ENCODE results near the gene CHST4.
"Not testable (repeated sequence)": the region's sequence is repeated elsewhere in the genome, so short reads cannot be mapped to it uniquely, and the experiment has no call there.

Gene CHST4

DNA sequence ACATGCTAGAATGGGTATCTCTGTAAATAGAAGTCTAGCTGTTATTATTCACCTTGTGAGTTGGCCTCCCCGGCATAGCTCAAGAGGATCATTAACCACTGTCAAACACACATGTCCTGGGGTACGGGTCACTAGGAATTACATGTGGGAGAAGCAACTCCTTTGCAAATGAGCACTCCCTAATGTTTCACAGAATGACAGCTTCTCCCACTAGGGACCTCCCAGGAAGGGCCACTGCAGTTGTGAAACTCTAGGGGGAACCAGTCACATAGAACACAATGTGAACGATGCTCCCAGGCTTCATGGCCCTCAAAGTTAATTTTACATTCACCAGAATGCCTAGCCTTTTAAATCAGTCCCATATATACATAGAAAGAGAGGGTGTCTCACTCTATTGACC is 24.7 kb upstream of the CHST4 start:
- Mint-ChIP-seq H3K27ac (no peak overlapping the region), H3K36me3 (peaks cover 2% of the 10 kb centered on the region), H3K4me1 (no peaks in the 10 kb centered on the region), H3K4me3 (no peak overlapping the region), H3K27me3 (peaks cover 15% of the 10 kb centered on the region), H3K9me3 (no peaks in the 10 kb centered on the region)
- ATAC-seq (ENCODE audit: low read depth): no peak
- DNase-seq (ENCODE audit: low spot score in 2 of 2): no peak

DNA sequence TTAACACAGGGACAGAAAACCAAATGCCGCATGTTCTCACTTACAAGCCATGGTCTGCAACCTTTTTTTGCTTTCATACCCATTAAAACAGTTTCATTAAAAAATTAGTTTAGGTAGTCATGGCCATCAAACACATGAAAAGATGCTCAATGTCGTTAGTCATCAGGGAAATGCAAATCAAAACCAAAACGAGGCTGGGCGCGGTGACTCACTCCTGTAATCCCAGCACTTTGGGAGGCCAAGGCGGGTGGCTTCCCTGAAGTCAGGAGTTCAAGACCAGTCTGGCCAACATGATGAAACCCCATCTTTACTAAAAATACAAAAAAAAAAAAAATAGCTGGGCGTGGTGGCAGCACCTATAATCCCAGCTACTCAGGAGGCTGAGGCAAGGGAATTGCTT is 22.2 kb upstream of the CHST4 start:
- H3K4me3 Mint-ChIP-seq; H3K9me3 Mint-ChIP-seq; H3K27ac Mint-ChIP-seq; H3K36me3 Mint-ChIP-seq; ATAC-seq (ENCODE audit: low read depth); DNase-seq (ENCODE audit: low spot score in 2 of 2); H3K4me1 Mint-ChIP-seq: not testable (repeated sequence)
- peaks cover 13% of the 10 kb centered on the region for H3K27me3 Mint-ChIP-seq

DNA sequence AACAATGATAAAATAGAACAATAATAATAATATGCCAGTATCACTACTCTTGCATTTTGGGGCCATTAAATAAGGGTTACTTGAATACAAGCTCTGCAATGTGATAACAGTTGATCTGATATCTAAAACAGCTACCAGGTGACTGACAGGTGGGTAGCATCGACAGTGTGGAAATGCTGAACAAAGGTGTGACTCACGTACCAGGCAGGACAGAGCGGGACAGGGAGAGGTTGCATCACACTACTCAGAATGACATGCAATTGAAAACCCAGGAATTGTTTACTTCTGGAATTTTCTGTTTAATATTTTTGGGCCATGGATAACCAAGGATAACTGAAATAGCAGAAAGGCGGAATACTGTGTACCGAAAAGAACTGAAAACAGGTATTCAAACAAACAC is 21.3 kb upstream of the CHST4 start:
- DNase-seq (ENCODE audit: low spot score in 2 of 2) (no peak), ATAC-seq (ENCODE audit: low read depth) (no peak)
- H3K27me3 Mint-ChIP-seq: peaks cover 15% of the 10 kb centered on the region
- no peak overlapping the region for H3K4me3 Mint-ChIP-seq
- no peak overlapping the region for H3K27ac Mint-ChIP-seq
- H3K4me1 Mint-ChIP-seq: no peaks in the 10 kb centered on the region
- H3K9me3 Mint-ChIP-seq: no peaks in the 10 kb centered on the region
- no peaks in the 10 kb centered on the region for H3K36me3 Mint-ChIP-seq

DNA sequence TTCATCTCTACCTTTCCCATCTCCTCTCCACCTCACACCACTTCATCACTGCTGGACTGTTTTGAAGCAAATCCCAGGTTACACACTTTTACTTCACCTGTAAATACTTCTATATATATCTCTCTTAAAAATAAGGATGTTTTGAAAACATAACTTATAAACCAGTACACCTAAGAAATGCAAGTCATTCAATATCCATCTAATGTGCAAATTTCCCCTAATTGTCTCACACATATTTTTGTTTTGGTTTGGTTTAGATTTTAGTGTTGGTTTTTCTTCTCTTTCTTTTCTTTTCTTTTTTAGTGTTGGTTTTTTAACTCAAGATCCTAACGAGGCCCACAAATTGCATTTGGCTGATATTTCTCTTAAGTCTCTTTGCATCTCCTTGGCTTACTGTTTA is 19.2 kb upstream of the CHST4 start:
- Mint-ChIP-seq H3K27me3 (peaks cover 11% of the 10 kb centered on the region), H3K9me3 (no peaks in the 10 kb centered on the region), H3K27ac (no peak overlapping the region)

DNA sequence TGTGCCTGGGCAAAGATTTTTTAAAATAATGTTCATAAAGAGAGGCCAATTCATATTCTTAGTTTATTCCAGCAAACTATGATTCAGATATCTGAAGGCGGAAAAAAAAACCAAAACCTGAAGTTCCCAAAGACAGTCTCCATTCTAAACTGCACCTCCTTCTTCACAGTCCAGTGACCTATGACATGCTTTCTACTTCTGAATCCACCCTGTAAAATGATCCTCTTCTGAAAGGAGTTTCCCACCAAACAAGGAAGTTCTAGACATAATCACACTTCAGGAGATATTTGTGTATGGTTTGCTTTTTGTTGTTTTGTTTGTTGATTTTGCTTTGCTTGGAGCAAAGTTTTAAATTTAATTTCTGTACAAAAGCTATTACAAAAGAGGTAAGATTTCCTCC is 12.9 kb upstream of the CHST4 start:
- peaks cover 15% of the 10 kb centered on the region for H3K27me3 Mint-ChIP-seq
- no peak for ATAC-seq (ENCODE audit: low read depth)
- no peaks in the 10 kb centered on the region for H3K9me3 Mint-ChIP-seq
- H3K36me3 Mint-ChIP-seq: peaks cover 3% of the 10 kb centered on the region
- H3K27ac Mint-ChIP-seq: no peak overlapping the region
- no peaks in the 10 kb centered on the region for H3K4me1 Mint-ChIP-seq
- no peak overlapping the region for H3K4me3 Mint-ChIP-seq
- no peak for DNase-seq (ENCODE audit: low spot score in 2 of 2)

More for the DNA sequence above, 19.2 kb upstream of the CHST4 start:
- no peak for ATAC-seq (ENCODE audit: low read depth)
- DNase-seq (ENCODE audit: low spot score in 2 of 2): no peak
- Mint-ChIP-seq H3K36me3 (no peaks in the 10 kb centered on the region), H3K4me3 (no peak overlapping the region), H3K4me1 (no peaks in the 10 kb centered on the region)

DNA sequence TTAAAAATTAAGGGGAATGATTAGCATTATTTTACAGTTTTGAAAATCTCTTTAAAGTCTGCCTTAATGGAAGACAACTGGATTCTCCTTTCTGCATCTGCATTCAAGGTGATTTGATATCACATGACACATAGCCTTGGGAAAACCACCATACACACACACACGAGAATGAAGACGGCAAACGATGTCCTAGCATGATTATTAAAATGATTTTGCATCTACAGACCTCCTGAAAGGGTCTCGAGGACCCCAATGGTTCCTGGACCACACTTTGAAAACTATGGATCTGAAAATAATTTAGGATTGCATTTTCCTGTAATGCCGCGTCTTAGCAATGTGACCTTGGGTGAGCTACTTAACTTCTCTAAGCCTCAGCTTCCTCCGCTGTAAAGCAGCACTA is 11.8 kb upstream of the CHST4 start:
- Mint-ChIP-seq H3K27me3 (peaks cover 15% of the 10 kb centered on the region), H3K4me3 (no peak overlapping the region), H3K36me3 (peaks cover 3% of the 10 kb centered on the region), H3K9me3 (no peaks in the 10 kb centered on the region), H3K27ac (no peak overlapping the region), H3K4me1 (no peaks in the 10 kb centered on the region)
- DNase-seq (ENCODE audit: low spot score in 2 of 2) (no peak), ATAC-seq (ENCODE audit: low read depth) (no peak)

DNA sequence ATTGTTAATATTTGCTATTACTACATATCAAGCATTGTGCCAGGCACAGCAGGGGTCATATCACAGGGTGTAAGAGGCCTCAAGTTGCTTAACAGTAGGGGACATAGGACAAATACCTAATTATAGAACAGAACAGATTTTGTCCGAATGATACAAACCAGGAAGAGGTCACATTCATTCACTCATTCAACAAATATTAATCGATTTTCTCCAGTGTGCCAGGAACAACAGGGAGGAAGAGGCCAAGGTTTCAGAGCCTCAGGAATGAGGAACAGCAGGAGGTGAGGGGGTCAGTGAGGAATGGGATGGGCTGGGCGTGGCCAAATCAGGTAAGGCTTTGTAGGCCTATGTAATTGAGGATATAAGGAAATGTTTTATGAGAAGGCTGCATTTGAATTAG is 11.2 kb upstream of the CHST4 start:
- no peak overlapping the region for H3K27ac Mint-ChIP-seq
- no peaks in the 10 kb centered on the region for H3K4me1 Mint-ChIP-seq
- H3K36me3 Mint-ChIP-seq: peaks cover 3% of the 10 kb centered on the region
- H3K4me3 Mint-ChIP-seq: no peak overlapping the region
- ATAC-seq (ENCODE audit: low read depth) (no peak), DNase-seq (ENCODE audit: low spot score in 2 of 2) (no peak)
- H3K27me3 Mint-ChIP-seq: peaks cover 13% of the 10 kb centered on the region
- H3K9me3 Mint-ChIP-seq: no peaks in the 10 kb centered on the region

DNA sequence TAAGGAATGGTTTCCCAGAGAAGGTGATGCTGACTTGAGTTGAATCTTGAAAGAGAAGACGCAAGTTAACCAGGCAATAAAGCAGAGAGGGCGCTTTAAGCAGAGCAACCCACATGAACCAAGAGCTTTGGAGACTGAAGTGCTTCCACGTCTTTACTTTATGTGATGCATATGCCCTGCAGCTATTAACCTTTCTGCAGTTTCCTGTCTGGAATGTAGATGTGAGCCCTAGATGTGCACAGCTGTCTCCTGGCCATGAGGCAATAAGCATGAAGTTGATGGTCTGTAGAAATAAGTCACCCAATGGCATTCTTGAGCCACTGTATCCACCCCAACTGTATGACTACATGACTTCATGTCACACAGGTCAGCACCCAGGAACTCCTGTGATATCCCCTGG is 5.7 kb upstream of the CHST4 start:
- Mint-ChIP-seq H3K4me3 (no peak overlapping the region), H3K27me3 (peaks cover 14% of the 10 kb centered on the region), H3K9me3 (no peaks in the 10 kb centered on the region), H3K36me3 (no peaks in the 10 kb centered on the region), H3K27ac (no peak overlapping the region), H3K4me1 (no peaks in the 10 kb centered on the region)
- DNase-seq (ENCODE audit: low spot score in 2 of 2): no peak
- ATAC-seq (ENCODE audit: low read depth): no peak

DNA sequence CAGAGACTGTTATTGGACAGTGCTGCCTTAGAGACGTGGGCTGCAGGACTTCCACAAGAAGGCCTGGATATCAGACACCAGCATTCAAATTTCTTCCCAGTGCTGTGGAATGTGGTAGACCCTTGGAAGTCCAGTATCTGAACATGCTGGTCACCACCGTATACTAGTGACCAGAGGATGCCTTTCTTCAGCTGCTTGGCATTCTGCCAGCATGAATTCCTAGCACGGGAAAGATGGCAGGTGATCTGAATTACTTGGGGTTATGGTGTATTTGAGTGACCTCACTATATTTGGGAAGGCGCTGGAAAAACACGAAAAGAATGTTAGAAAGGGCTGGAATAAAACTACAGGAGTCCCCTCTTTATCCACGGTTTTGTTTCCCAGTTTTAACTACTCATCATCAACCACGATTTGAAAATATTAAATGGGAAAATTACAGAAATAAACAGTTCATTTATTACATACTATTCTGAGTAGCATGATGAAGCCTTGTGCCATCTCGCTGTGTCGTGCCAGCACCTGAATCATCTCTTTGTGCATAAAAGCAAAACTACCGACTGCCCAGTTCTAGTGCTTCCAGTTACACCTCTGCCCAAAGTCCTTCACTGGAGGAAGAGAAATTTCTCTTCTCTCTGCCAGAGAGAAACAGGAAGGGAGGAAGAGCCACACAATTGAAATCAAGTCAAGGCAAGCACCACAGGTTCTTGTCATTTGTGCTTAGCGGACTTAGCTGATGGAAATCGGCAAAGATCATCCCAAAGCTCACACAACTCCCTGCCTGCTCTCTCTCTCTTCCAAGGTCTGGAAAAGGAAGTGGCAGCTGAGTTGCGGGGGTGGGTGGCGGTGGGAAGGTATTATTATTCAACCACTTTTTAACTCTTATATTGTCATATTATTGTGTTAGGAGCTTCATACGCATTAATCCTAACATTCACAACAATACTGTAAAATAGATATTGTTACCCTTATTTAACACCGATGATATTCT is 1.4 kb upstream of the CHST4 start:
- H3K27me3 Mint-ChIP-seq: peaks cover 18% of the 10 kb centered on the region
- H3K4me3 Mint-ChIP-seq: no peak overlapping the region
- DNase-seq (ENCODE audit: low spot score in 2 of 2) (no peak), ATAC-seq (ENCODE audit: low read depth) (no peak)
- no peak overlapping the region for H3K27ac Mint-ChIP-seq
- H3K36me3 Mint-ChIP-seq: no peaks in the 10 kb centered on the region
- no peaks in the 10 kb centered on the region for H3K9me3 Mint-ChIP-seq
- H3K4me1 Mint-ChIP-seq: peaks cover 5% of the 10 kb centered on the region

DNA sequence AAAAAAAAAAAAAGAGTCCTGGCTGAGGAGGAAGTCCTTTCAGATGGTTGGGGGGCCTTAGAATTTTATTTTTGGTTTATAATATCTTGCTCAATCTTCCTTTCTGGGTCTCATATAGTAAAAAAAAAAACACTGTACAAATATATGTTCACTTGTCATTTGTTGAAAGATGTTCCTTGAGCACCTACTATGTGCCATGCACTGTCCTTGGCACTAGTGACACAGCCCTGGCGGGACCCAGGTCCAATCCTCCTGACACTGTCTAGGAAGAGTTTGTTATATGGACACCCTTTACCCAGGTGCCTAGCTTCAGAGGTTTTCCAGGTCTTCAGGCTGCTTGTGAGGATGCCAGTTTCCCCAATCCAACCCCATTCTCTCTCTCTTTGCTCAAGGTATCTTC is 2.0 kb downstream of the CHST4 start:
- DNase-seq (ENCODE audit: low spot score in 2 of 2): no peak
- H3K4me3 Mint-ChIP-seq: no peak overlapping the region
- no peak for ATAC-seq (ENCODE audit: low read depth)
- no peak overlapping the region for H3K27ac Mint-ChIP-seq
- no peaks in the 10 kb centered on the region for H3K9me3 Mint-ChIP-seq
- H3K36me3 Mint-ChIP-seq: peaks cover 2% of the 10 kb centered on the region
- H3K27me3 Mint-ChIP-seq: peaks cover 13% of the 10 kb centered on the region
- H3K4me1 Mint-ChIP-seq: peaks cover 5% of the 10 kb centered on the region

DNA sequence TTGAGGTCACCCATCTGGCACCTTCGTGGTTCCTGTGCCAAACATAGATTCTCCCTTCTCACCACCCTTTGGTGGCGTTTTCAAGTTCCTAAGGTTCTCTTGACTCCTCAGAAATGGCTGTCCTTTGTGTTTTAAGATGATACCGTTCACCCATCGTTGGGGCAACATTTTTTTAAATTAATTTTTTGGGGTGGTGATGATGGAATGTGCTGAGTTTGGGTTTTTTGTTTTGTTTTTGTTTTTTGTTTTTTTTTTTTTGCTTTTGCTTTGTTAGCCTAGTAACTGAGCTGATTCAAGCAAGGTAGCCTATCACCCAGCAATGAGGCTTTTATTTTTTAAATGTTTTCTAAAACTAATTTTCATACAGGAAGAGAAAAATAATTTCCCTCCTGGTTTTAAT is 2.6 kb downstream of the CHST4 start:
- Mint-ChIP-seq H3K36me3 (peaks cover 2% of the 10 kb centered on the region), H3K4me1 (peaks cover 5% of the 10 kb centered on the region), H3K27ac (no peak overlapping the region), H3K4me3 (no peak overlapping the region), H3K27me3 (peaks cover 13% of the 10 kb centered on the region), H3K9me3 (no peaks in the 10 kb centered on the region)
- ATAC-seq (ENCODE audit: low read depth) (no peak), DNase-seq (ENCODE audit: low spot score in 2 of 2) (no peak)

DNA sequence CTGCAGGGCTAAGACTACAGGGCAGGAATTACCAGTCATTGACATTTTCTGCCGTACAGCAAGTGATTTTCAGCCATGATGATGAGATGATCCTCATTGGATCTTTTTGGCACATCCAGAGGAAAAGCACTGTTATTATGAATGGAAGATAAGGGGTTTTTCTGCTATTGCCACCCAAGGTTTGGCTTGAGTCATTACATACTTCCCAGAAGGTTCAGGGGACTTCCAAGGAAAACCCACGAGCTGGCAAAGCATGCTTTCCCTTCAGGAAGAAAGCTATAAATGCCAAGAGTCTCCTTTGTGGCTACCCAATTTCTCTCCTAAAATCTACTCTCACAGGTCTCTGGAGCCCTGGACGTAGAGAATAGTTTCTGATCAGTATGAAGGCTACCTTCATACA is 6.1 kb downstream of the CHST4 start:
- DNase-seq (ENCODE audit: low spot score in 2 of 2) (no peak), ATAC-seq (ENCODE audit: low read depth) (no peak)
- Mint-ChIP-seq H3K36me3 (peaks cover 2% of the 10 kb centered on the region), H3K27ac (no peak overlapping the region), H3K4me1 (no peaks in the 10 kb centered on the region), H3K4me3 (no peak overlapping the region), H3K9me3 (no peaks in the 10 kb centered on the region), H3K27me3 (peaks cover 10% of the 10 kb centered on the region)

DNA sequence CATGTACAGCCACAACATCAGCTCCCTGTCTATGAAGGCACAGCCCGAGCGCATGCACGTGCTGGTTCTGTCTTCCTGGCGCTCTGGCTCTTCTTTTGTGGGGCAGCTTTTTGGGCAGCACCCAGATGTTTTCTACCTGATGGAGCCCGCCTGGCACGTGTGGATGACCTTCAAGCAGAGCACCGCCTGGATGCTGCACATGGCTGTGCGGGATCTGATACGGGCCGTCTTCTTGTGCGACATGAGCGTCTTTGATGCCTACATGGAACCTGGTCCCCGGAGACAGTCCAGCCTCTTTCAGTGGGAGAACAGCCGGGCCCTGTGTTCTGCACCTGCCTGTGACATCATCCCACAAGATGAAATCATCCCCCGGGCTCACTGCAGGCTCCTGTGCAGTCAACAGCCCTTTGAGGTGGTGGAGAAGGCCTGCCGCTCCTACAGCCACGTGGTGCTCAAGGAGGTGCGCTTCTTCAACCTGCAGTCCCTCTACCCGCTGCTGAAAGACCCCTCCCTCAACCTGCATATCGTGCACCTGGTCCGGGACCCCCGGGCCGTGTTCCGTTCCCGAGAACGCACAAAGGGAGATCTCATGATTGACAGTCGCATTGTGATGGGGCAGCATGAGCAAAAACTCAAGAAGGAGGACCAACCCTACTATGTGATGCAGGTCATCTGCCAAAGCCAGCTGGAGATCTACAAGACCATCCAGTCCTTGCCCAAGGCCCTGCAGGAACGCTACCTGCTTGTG is 10.7 kb downstream of the CHST4 start:
- H3K36me3 Mint-ChIP-seq: no peaks in the 10 kb centered on the region
- no peak for ATAC-seq (ENCODE audit: low read depth)
- no peak for DNase-seq (ENCODE audit: low spot score in 2 of 2)
- H3K4me3 Mint-ChIP-seq: no peak overlapping the region
- peaks cover 3% of the 10 kb centered on the region for H3K27me3 Mint-ChIP-seq
- H3K27ac Mint-ChIP-seq: no peak overlapping the region
- peaks cover 9% of the 10 kb centered on the region for H3K4me1 Mint-ChIP-seq
- no peaks in the 10 kb centered on the region for H3K9me3 Mint-ChIP-seq

DNA sequence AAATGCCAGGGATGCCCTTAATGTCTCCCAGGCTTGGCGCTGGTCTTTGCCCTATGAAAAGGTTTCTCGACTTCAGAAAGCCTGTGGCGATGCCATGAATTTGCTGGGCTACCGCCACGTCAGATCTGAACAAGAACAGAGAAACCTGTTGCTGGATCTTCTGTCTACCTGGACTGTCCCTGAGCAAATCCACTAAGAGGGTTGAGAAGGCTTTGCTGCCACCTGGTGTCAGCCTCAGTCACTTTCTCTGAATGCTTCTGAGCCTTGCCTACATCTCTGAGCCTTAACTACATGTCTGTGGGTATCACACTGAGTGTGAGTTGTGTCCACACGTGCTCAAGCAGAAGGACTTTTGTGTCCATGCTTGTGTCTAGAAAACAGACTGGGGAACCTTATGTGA is 11.4 kb downstream of the CHST4 start:
- peak; percentile 81 for ATAC-seq (ENCODE audit: low read depth)
- Mint-ChIP-seq H3K27ac (no peak overlapping the region), H3K4me3 (no peak overlapping the region), H3K9me3 (no peaks in the 10 kb centered on the region), H3K36me3 (no peaks in the 10 kb centered on the region), H3K4me1 (peaks cover 14% of the 10 kb centered on the region), H3K27me3 (peaks cover 3% of the 10 kb centered on the region)
- peak; percentile 29 to 38 for DNase-seq (ENCODE audit: low spot score in 2 of 2)

All from memory B cell (primary cell).